Activated CD4-positive, CD25-positive, alpha-beta regulatory T cell treated with anti-CD3 and anti-CD28 coated beads, Interleukin-2, amount 50 U/mL, for 16 hours (primary cell): Measurements from ENCODE around the gene RIC8B.

Experiments used
- DNase-seq: peaks from one replicate; pipeline ENCODE4 v3.0.0-alpha.2; 2020; ENCODE audit warnings: low read depth, low spot score

Gene RIC8B

GRCh38 chr12:106758349-106759110 is 16.0 kb upstream of the RIC8B start:
- no peak for DNase-seq

GRCh38 chr12:106759526-106760183 is 14.8 kb upstream of the RIC8B start:
- DNase-seq = no peak

- no peak for DNase-seq
These were observed 14.3 kb upstream of the RIC8B start for GRCh38 chr12:106760184-106760531.

GRCh38 chr12:106764220-106764619 is 10.3 kb upstream of the RIC8B start:
- DNase-seq = no peak

- DNase-seq = no peak
These were observed 9.7 kb upstream of the RIC8B start for GRCh38 chr12:106764738-106765137.

- no peak for DNase-seq
These were observed 8.1 kb upstream of the RIC8B start for GRCh38 chr12:106766393-106766826.

- DNase-seq = no peak
These were observed 7.3 kb upstream of the RIC8B start for GRCh38 chr12:106767206-106767605.

- DNase-seq = no peak
These were observed 6.3 kb upstream of the RIC8B start for GRCh38 chr12:106767954-106768822.

GRCh38 chr12:106769078-106769477 is 5.4 kb upstream of the RIC8B start:
- DNase-seq = no peak

- DNase-seq = no peak
These were observed 4.9 kb upstream of the RIC8B start for GRCh38 chr12:106769546-106769945.

- DNase-seq = no peak
These were observed 3.1 kb upstream of the RIC8B start for GRCh38 chr12:106771425-106771824.

- DNase-seq = no peak
These were observed 1.0 kb upstream of the RIC8B start for GRCh38 chr12:106773286-106774004.

- DNase-seq = no peak
These were observed 484 bp downstream of the RIC8B start for GRCh38 chr12:106774808-106775524.

- DNase-seq = no peak
These were observed 2.4 kb downstream of the RIC8B start for GRCh38 chr12:106776897-106777296.

- DNase-seq = no peak
These were observed 5.6 kb downstream of the RIC8B start for GRCh38 chr12:106780010-106780631.

- no peak for DNase-seq
These were observed 8.1 kb downstream of the RIC8B start for GRCh38 chr12:106782619-106783018.

- DNase-seq = no peak
These were observed 9.0 kb downstream of the RIC8B start for GRCh38 chr12:106783515-106783914.

- no peak for DNase-seq
These were observed 15.5 kb downstream of the RIC8B start for GRCh38 chr12:106790020-106790419.

GRCh38 chr12:106791531-106791930 is 17.0 kb downstream of the RIC8B start:
- DNase-seq = no peak

- DNase-seq = no peak
These were observed 19.9 kb downstream of the RIC8B start for GRCh38 chr12:106794369-106794768.
